A673 (cell line): ENCODE data around the gene IL17F.

Source experiments
- EZH2 ChIP-seq: fragments of 200-600 bp; sonication (generic); IDR thresholded peaks from 2 replicates; pipeline ENCODE4 v1.6.1; 2017; ENCODE audit warnings: borderline replicate concordance, low read depth, mild to moderate bottlenecking, mixed read lengths, antibody characterized with exemption, low read length; ENCODE audit not compliant: poor library complexity, severe bottlenecking
- TF ChIP-seq, protein P1 (sequence below): fragments of 300-800, 200-600 bp; sonication (generic); conservative IDR thresholded peaks from 2 replicates; pipeline ENCODE4 v1.5.1; 2017; ENCODE audit warnings: low read depth, mild to moderate bottlenecking, antibody characterized with exemption, low read length, moderate library complexity, mixed read lengths

DNA sequence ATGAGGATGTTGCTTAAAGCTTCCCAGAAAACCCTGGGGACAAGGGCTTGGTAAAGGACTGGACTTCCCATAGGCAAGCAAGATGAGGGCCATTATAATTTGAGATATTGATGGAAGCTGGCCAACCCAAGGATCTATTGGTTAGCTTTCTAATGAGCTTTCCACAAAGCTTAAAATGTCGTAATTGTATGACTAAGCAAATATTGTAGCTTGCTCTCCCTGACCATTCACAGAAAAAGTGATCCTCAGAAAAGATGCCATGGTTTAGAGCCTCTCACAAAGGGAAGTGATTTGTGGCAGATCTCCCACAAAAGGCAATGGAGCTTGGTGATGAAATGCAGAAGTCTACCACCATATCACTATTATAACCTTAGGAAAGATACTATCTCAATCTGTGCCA, 13.6 kb downstream of the IL17F start:
- TF ChIP-seq, protein P1, sequence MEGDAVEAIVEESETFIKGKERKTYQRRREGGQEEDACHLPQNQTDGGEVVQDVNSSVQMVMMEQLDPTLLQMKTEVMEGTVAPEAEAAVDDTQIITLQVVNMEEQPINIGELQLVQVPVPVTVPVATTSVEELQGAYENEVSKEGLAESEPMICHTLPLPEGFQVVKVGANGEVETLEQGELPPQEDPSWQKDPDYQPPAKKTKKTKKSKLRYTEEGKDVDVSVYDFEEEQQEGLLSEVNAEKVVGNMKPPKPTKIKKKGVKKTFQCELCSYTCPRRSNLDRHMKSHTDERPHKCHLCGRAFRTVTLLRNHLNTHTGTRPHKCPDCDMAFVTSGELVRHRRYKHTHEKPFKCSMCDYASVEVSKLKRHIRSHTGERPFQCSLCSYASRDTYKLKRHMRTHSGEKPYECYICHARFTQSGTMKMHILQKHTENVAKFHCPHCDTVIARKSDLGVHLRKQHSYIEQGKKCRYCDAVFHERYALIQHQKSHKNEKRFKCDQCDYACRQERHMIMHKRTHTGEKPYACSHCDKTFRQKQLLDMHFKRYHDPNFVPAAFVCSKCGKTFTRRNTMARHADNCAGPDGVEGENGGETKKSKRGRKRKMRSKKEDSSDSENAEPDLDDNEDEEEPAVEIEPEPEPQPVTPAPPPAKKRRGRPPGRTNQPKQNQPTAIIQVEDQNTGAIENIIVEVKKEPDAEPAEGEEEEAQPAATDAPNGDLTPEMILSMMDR, result no peak
- TF ChIP-seq EZH2, result no peak
